ENCODE results near the gene RAB3A. TPM values are rescaled to one million over a fixed set of nuclear protein-coding genes. Genes with fewer than 3 reads are reported as not detected.

The RAB3A gene
- total RNA-seq, 1 experiment from 2014 or later = 10.6 TPM

DNA sequence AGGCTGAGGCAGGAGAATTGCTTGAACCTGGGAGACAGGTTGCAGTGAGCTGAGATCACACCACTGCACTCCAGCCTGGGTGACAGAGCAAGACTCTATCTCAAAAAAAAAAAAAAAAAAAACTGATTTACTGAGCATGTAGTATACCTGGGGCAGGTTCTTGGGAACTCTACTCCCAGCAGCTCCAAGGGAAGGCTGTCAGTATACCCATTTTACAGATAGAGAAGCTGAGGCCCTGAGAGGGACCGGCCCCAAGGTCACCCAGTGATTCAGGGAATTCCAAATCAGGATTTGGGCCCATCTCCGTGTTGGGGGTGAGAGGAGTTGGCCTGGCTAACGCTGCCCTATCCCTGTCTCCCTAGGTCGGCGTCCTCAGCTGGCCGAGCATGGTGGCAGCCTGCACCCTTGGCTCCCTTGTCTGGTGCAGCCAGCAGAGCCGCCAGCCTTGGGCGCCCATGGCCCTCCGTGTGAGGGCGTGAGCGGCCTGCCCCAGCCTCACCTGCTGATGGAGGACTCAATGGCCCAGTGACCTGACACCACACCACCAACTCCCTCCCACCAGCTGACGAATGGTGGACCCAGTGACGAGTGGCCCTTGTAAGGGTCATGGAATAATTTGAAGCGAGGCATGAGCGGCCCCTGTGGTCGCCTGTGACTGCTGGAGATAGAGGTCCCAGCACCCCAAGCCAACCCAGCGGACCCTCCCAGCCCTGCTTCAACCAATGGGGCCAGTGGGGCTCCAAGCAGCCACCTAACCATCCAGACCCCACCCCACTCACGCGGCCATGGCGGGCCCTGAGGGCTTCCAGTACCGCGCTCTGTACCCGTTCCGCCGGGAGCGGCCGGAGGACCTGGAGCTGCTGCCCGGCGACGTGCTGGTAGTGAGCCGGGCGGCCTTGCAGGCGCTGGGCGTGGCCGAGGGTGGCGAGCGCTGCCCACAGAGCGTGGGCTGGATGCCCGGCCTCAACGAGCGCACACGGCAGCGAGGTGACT lies 48.5 kb downstream of the RAB3A start:
- no peak overlapping the region; the same call in 1 of the 2 replicates for H3K4me2 ChIP-seq (ENCODE audit: low read length)
- H3K27me3 ChIP-seq (ENCODE audit: insufficient read depth, low read length) = no peaks in the 10 kb centered on the region
- intact Hi-C loops (cut with micrococcal nuclease) = loop anchor here (10.0 kb wide), 1 partner anchor 151 kb away; the partner anchor contains the start of gene ARRDC2
- RAD21 ChIA-PET (ENCODE audit: low non-redundant PET in 1 of 2, low total read pairs in 2 of 2, uncharacterized antibody in 2 of 2, unreplicated experiment in 2 of 2) = no interaction called here
- H3K27ac ChIP-seq (ENCODE audit: low read depth, low read length) = peak overlapping the region; percentile 82; the same call in 1 of the 2 replicates
- peaks cover 44 to 54% of the 10 kb centered on the region in 2 experiments for H3K4me1 ChIP-seq (ENCODE audit: control insufficient read depth in 1 of 2, insufficient read depth in 2 of 2, low read length in 2 of 2)
- no peaks in the 10 kb centered on the region for H3K9me2 ChIP-seq (ENCODE audit: insufficient read depth)
- H4K20me1 ChIP-seq (ENCODE audit: insufficient read depth) = no peaks in the 10 kb centered on the region
- CTCF ChIA-PET = interaction anchor here (1.6 kb wide), 1 partner anchor 43 kb away, joined by 4 read pairs; no protein-coding TSS in a partner anchor
- peaks cover 0 to 11% of the 10 kb centered on the region in 2 experiments; a peak in 1 of 4 replicates for H3K36me3 ChIP-seq (ENCODE audit: control insufficient read depth in 1 of 2, insufficient read depth in 2 of 2, low read length in 2 of 2)
- no peak for DNase-seq (ENCODE audit: low read depth, low spot score)
- H3K9ac ChIP-seq (ENCODE audit: low read length) = no peak overlapping the region
- no peaks in the 10 kb centered on the region for H3K9me3 ChIP-seq (ENCODE audit: control insufficient read depth in 1 of 2, insufficient read depth in 1 of 2, low read depth in 1 of 2, low read length in 2 of 2)
- no TSS peak for BruUV-seq (replicated peaks)
- TF ChIP-seq, protein P1, sequence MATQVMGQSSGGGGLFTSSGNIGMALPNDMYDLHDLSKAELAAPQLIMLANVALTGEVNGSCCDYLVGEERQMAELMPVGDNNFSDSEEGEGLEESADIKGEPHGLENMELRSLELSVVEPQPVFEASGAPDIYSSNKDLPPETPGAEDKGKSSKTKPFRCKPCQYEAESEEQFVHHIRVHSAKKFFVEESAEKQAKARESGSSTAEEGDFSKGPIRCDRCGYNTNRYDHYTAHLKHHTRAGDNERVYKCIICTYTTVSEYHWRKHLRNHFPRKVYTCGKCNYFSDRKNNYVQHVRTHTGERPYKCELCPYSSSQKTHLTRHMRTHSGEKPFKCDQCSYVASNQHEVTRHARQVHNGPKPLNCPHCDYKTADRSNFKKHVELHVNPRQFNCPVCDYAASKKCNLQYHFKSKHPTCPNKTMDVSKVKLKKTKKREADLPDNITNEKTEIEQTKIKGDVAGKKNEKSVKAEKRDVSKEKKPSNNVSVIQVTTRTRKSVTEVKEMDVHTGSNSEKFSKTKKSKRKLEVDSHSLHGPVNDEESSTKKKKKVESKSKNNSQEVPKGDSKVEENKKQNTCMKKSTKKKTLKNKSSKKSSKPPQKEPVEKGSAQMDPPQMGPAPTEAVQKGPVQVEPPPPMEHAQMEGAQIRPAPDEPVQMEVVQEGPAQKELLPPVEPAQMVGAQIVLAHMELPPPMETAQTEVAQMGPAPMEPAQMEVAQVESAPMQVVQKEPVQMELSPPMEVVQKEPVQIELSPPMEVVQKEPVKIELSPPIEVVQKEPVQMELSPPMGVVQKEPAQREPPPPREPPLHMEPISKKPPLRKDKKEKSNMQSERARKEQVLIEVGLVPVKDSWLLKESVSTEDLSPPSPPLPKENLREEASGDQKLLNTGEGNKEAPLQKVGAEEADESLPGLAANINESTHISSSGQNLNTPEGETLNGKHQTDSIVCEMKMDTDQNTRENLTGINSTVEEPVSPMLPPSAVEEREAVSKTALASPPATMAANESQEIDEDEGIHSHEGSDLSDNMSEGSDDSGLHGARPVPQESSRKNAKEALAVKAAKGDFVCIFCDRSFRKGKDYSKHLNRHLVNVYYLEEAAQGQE (IDR thresholded peaks at IDR 0.05; ENCODE audit: low read depth) = no peak
- TF ChIP-seq ELF1 (IDR thresholded peaks at IDR 0.05; ENCODE audit: borderline replicate concordance, low read depth) (no peak), FOSL1 (IDR thresholded peaks at IDR 0.05; ENCODE audit: low read depth) (no peak)
- no peak overlapping the region for H2AFZ ChIP-seq (ENCODE audit: low read depth, low read length, poor library complexity, severe bottlenecking)
- peaks cover 38% of the 10 kb centered on the region for H3K79me2 ChIP-seq (ENCODE audit: insufficient read depth, low read length)
- POLR2A ChIA-PET = no interaction called here
- H3K4me3 ChIP-seq (replicated peaks in 1 of 2; ENCODE audit: low read depth in 1 of 2, low read length in 2 of 2) = no peak overlapping the region
- ATAC-seq = no peak
